ENCODE measurements around the gene C5.

GRCh38 chr9:120909904-120910303, 140.2 kb downstream of the C5 start:
- TF ChIP-seq ZZZ3 (IDR thresholded peaks at IDR 0.05) (no peak), TAF1 (IDR thresholded peaks at IDR 0.05; ENCODE audit: control insufficient read depth, extremely low read depth, insufficient read depth, low read length, severe bottlenecking) (no peak), ZKSCAN1 (IDR thresholded peaks at IDR 0.05; ENCODE audit: low read depth, low read length) (no peak), POLR2A (conservative IDR thresholded peaks at IDR 0.05) (no peak), ZNF175 (CRISPR knock-in tag; IDR thresholded peaks at IDR 0.05; ENCODE audit: low read depth) (no peak), ARID2 (IDR thresholded peaks at IDR 0.05) (no peak), ETV5 (CRISPR knock-in tag; IDR thresholded peaks at IDR 0.05; ENCODE audit: low read depth) (no peak)
